H9 (cell line): ENCODE data around the gene ANKRD49. TPM values are rescaled to one million over a fixed set of nuclear protein-coding genes. Genes with fewer than 3 reads are reported as not detected.

Experiments used
- DNase-seq: peaks from one replicate; pipeline ENCODE4 v3.0.0-alpha.2; 2017
- H2AFZ ChIP-seq: one replicate; pipeline ENCODE4 v1.6.1; 2013; ENCODE audit warnings: mild to moderate bottlenecking, low read length, control low read depth, moderate library complexity
- H2AK5ac ChIP-seq: 2 replicates; pipeline ENCODE4 v1.6.1; 2013; ENCODE audit warnings: low read length, control low read depth, mixed read lengths; ENCODE audit not compliant: insufficient read length
- H2BK120ac ChIP-seq: one replicate; pipeline ENCODE4 v1.6.1; 2013; ENCODE audit warnings: low read depth, mild to moderate bottlenecking, low read length, control low read depth, inconsistent platforms; ENCODE audit not compliant: poor library complexity, severe bottlenecking
- H2BK12ac ChIP-seq: 2 replicates; pipeline ENCODE4 v1.6.1; 2013; ENCODE audit warnings: low read length, control low read depth, mixed read lengths, low read depth; ENCODE audit not compliant: insufficient read length
- H2BK15ac ChIP-seq: 2 replicates; pipeline ENCODE4 v1.6.1; 2013; ENCODE audit warnings: low read depth, low read length, control low read depth
- H2BK20ac ChIP-seq: one replicate; pipeline ENCODE4 v1.6.1; 2013; ENCODE audit warnings: low read depth, mild to moderate bottlenecking, low read length, control low read depth, inconsistent platforms; ENCODE audit not compliant: poor library complexity, severe bottlenecking
- H2BK5ac ChIP-seq: 2 replicates; pipeline ENCODE4 v1.6.1; 2013; ENCODE audit warnings: low read length, control low read depth, mixed read lengths; ENCODE audit not compliant: insufficient read length
- H3K14ac ChIP-seq: 2 replicates; pipeline ENCODE4 v1.6.1; 2013; ENCODE audit warnings: low read length, control low read depth; ENCODE audit not compliant: insufficient read depth
- H3K18ac ChIP-seq: 2 replicates; pipeline ENCODE4 v1.6.1; 2013; ENCODE audit warnings: low read depth, mild to moderate bottlenecking, mixed read lengths, low read length, control low read depth; ENCODE audit not compliant: insufficient read length
- H3K23ac ChIP-seq: 2 replicates; pipeline ENCODE4 v1.6.1; 2013; ENCODE audit warnings: low read length, control low read depth, mixed read lengths, low read depth; ENCODE audit not compliant: insufficient read length
- H3K23me2 ChIP-seq: 2 replicates; pipeline ENCODE4 v1.6.1; 2013; ENCODE audit warnings: low read depth, mild to moderate bottlenecking, mixed read lengths, low read length, control low read depth; ENCODE audit not compliant: insufficient read length, poor library complexity, severe bottlenecking
- H3K27ac ChIP-seq: 2 replicates; pipeline ENCODE4 v1.5.1; 2013; ENCODE audit warnings: low read length, control low read depth, mixed read lengths, low read depth; ENCODE audit not compliant: insufficient read length
- H3K27me3 ChIP-seq: 2 replicates; pipeline ENCODE4 v1.6.1; 2013; ENCODE audit warnings: low read length, control low read depth, inconsistent platforms; ENCODE audit not compliant: insufficient read depth
- H3K4ac ChIP-seq: 2 replicates; pipeline ENCODE4 v1.6.1; 2013; ENCODE audit warnings: low read depth, mild to moderate bottlenecking, control low read depth, inconsistent platforms, low read length, moderate library complexity
- H3K4me1 ChIP-seq: 2 replicates; pipeline ENCODE4 v1.6.1; 2013; ENCODE audit warnings: low read length, control low read depth, inconsistent platforms; ENCODE audit not compliant: insufficient read depth
- H3K4me2 ChIP-seq: 2 replicates; pipeline ENCODE4 v1.6.1; 2013; ENCODE audit warnings: low read length, control low read depth, mixed read lengths; ENCODE audit not compliant: insufficient read length, insufficient read depth
- H3K56ac ChIP-seq: 2 replicates; pipeline ENCODE4 v1.6.1; 2013; ENCODE audit warnings: low read depth, mild to moderate bottlenecking, mixed read lengths, low read length, control low read depth; ENCODE audit not compliant: insufficient read length
- H3K79me1 ChIP-seq: 2 replicates; pipeline ENCODE4 v1.6.1; 2013; ENCODE audit warnings: low read depth, mild to moderate bottlenecking, moderate library complexity, low read length, control low read depth, inconsistent platforms; ENCODE audit not compliant: insufficient read depth, poor library complexity, severe bottlenecking
- H3K79me2 ChIP-seq: 2 replicates; pipeline ENCODE4 v1.6.1; 2013; ENCODE audit warnings: low read length, control low read depth, inconsistent platforms; ENCODE audit not compliant: insufficient read depth
- H3K9ac ChIP-seq: 2 replicates; pipeline ENCODE4 v1.6.1; 2013; ENCODE audit warnings: low read length, control low read depth, mixed read lengths; ENCODE audit not compliant: insufficient read length; ENCODE audit errors: extremely low read depth
- H3K9me3 ChIP-seq: one replicate; pipeline ENCODE4 v1.6.1; 2013; ENCODE audit warnings: low read depth, low read length, inconsistent platforms; ENCODE audit not compliant: control insufficient read depth
- H3T11ph ChIP-seq: one replicate; pipeline ENCODE4 v1.6.1; 2013; ENCODE audit warnings: mild to moderate bottlenecking, low read length, control low read depth, inconsistent platforms
- H4K20me1 ChIP-seq: one replicate; pipeline ENCODE4 v1.6.1; 2013; ENCODE audit not compliant: control insufficient read depth, insufficient read length, insufficient read depth
- H4K5ac ChIP-seq: 2 replicates; pipeline ENCODE4 v1.6.1; 2013; ENCODE audit warnings: low read depth, mild to moderate bottlenecking, mixed read lengths, low read length, control low read depth; ENCODE audit not compliant: insufficient read length
- H4K8ac ChIP-seq: replicated peaks from 2 replicates; pipeline ENCODE4 v1.6.1; 2013; ENCODE audit warnings: low read length, control low read depth, mixed read lengths, low read depth; ENCODE audit not compliant: insufficient read length
- H4K91ac ChIP-seq: 2 replicates; pipeline ENCODE4 v1.6.1; 2013; ENCODE audit warnings: low read depth, mild to moderate bottlenecking, moderate library complexity, mixed read lengths, low read length, control low read depth; ENCODE audit not compliant: insufficient read length
- H3K27ac Mint-ChIP-seq, 3 experiments: 2 replicates in 2 of 3; 3 replicates in 1 of 3; pipeline ENCODE4 v1.8.0; 2020 to 2021; ENCODE audit warnings: mixed read lengths in 3 of 3, mild to moderate bottlenecking in 1 of 3, moderate library complexity in 1 of 3
- H3K27me3 Mint-ChIP-seq: 2 replicates; pipeline ENCODE4 v1.8.0; 2021; ENCODE audit warnings: low read depth, mild to moderate bottlenecking, moderate library complexity, mixed read lengths
- H3K36me3 Mint-ChIP-seq, 3 experiments: 2 replicates in 2 of 3; 3 replicates in 1 of 3; pipeline ENCODE4 v1.8.0; 2020 to 2021; ENCODE audit warnings: low read depth in 3 of 3, mixed read lengths in 3 of 3; ENCODE audit not compliant: insufficient read depth in 1 of 3
- H3K4me1 Mint-ChIP-seq, 2 experiments: 2 replicates each; pipeline ENCODE4 v1.8.0; 2020; ENCODE audit warnings: mixed read lengths in 2 of 2
- H3K4me3 Mint-ChIP-seq, 2 experiments: 2 replicates in 1 of 2; 3 replicates in 1 of 2; pipeline ENCODE4 v1.8.0; 2020 to 2021; ENCODE audit warnings: mild to moderate bottlenecking in 2 of 2, mixed read lengths in 2 of 2, moderate library complexity in 1 of 2
- H3K9me3 Mint-ChIP-seq, 2 experiments: 2 replicates in 1 of 2; 3 replicates in 1 of 2; pipeline ENCODE4 v1.8.0; 2020; ENCODE audit warnings: mild to moderate bottlenecking in 2 of 2, mixed read lengths in 2 of 2, moderate library complexity in 1 of 2
- WGBS: extraction: QIAGEN DNeasy Blood & Tissue Kit; methylation state at CpG from one replicate; pipeline ENCODE4 v1.1.7; 2013; ENCODE audit warnings: missing lambda C conversion rate, low lambda C conversion rate, mixed read lengths; ENCODE audit not compliant: insufficient read length; ENCODE audit errors: extremely low coverage; 5-methylcytosine and 5-hydroxymethylcytosine counted together
- total RNA-seq: library from RNA; stranded (reverse); gene quantifications from 2 replicates; pipeline ENCODE4 v1.2.1, GENCODE V29; 2021
- TF ChIP-seq, protein P1 (sequence below): fragments of 200-600 bp; sonication (generic); conservative IDR thresholded peaks from 3 replicates; pipeline ENCODE4 v1.8.0; 2021; ENCODE audit warnings: antibody characterized with exemption, mild to moderate bottlenecking

Gene ANKRD49
- total RNA-seq, 1 experiment from 2014 or later: 13.8 TPM

DNA sequence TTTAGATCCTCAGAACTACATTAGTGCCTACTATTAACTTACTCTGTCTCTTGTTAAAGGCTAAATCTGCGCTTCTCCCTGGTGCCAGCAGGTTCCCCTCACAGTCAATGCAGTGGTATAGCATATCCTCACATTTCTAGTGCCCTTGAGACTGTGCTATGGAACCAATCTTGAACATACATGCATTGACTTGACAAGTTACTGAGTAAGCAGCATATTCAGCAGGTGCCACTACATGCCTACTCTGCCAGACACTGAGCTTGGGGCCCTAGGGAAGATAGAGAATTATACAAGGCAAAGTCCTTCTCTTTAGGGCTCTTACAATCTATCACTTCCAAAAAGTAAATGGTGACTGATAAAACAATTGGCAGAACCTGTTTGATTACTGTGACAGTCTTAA, 53.1 kb downstream of the ANKRD49 start:
- Histone ChIP-seq H2BK15ac (no peak overlapping the region), H3K56ac (no peak overlapping the region), H3K4ac (no peak overlapping the region), H3K79me2 (peaks cover 2% of the 10 kb centered on the region; the same call in 1 of the 2 replicates), H3K14ac (no peak overlapping the region), H2AFZ (no peak overlapping the region), H3K27ac (no peak overlapping the region), H4K8ac (no peak overlapping the region), H3K9me3 (no peaks in the 10 kb centered on the region), H3K23me2 (peaks cover 15% of the 10 kb centered on the region), H3K4me1 (no peaks in the 10 kb centered on the region; the same call in none of the 2 replicates), H3K79me1 (no peaks in the 10 kb centered on the region), H4K5ac (no peak overlapping the region), H2BK120ac (no peak overlapping the region), H2BK12ac (no peak overlapping the region), H3K4me2 (peak overlapping the region; percentile 13), H3K18ac (no peak overlapping the region), H3T11ph (no peak overlapping the region), H3K27me3 (peaks cover 9% of the 10 kb centered on the region; the same call in 1 of the 2 replicates), H4K91ac (no peak overlapping the region), H2AK5ac (no peak overlapping the region), H4K20me1 (no peaks in the 10 kb centered on the region), H2BK5ac (no peak overlapping the region), H3K23ac (no peak overlapping the region), H2BK20ac (no peak overlapping the region), H3K9ac (no peak overlapping the region)
- TF ChIP-seq, protein P1, sequence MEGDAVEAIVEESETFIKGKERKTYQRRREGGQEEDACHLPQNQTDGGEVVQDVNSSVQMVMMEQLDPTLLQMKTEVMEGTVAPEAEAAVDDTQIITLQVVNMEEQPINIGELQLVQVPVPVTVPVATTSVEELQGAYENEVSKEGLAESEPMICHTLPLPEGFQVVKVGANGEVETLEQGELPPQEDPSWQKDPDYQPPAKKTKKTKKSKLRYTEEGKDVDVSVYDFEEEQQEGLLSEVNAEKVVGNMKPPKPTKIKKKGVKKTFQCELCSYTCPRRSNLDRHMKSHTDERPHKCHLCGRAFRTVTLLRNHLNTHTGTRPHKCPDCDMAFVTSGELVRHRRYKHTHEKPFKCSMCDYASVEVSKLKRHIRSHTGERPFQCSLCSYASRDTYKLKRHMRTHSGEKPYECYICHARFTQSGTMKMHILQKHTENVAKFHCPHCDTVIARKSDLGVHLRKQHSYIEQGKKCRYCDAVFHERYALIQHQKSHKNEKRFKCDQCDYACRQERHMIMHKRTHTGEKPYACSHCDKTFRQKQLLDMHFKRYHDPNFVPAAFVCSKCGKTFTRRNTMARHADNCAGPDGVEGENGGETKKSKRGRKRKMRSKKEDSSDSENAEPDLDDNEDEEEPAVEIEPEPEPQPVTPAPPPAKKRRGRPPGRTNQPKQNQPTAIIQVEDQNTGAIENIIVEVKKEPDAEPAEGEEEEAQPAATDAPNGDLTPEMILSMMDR: no peak
- peaks cover 21 to 28% of the 10 kb centered on the region in 2 experiments for H3K4me1 Mint-ChIP-seq
- H3K9me3 Mint-ChIP-seq: no peaks in the 10 kb centered on the region
- H3K36me3 Mint-ChIP-seq: peaks cover 0 to 5% (median 0%) of the 10 kb centered on the region in 3 experiments; a peak in 1 of 7 replicates
- DNase-seq: no peak
- peak overlapping the region in 1 of 2 experiments; percentile 22; a peak in 1 of 5 replicates for H3K4me3 Mint-ChIP-seq
- H3K27me3 Mint-ChIP-seq: peaks cover 23% of the 10 kb centered on the region
- no peak overlapping the region for H3K27ac Mint-ChIP-seq
- WGBS: no CpG with 5 or more reads among the region's 1 CpG
